GM18870 (cell line): Measurements from ENCODE around the gene SLC25A23.

Source experiments
- ATAC-seq: cut with Tn5 transposase; IDR thresholded peaks from one replicate; pipeline ENCODE4 v1.9.1; 2021; ENCODE audit warnings: moderate library complexity; ENCODE audit not compliant: unreplicated experiment

The SLC25A23 gene

GRCh38 chr19:6425732-6426620 lies 33.6 kb downstream of the SLC25A23 start:
- no peak for ATAC-seq

GRCh38 chr19:6424939-6425731 lies 34.5 kb downstream of the SLC25A23 start:
- ATAC-seq = peak; percentile 86

DNA sequence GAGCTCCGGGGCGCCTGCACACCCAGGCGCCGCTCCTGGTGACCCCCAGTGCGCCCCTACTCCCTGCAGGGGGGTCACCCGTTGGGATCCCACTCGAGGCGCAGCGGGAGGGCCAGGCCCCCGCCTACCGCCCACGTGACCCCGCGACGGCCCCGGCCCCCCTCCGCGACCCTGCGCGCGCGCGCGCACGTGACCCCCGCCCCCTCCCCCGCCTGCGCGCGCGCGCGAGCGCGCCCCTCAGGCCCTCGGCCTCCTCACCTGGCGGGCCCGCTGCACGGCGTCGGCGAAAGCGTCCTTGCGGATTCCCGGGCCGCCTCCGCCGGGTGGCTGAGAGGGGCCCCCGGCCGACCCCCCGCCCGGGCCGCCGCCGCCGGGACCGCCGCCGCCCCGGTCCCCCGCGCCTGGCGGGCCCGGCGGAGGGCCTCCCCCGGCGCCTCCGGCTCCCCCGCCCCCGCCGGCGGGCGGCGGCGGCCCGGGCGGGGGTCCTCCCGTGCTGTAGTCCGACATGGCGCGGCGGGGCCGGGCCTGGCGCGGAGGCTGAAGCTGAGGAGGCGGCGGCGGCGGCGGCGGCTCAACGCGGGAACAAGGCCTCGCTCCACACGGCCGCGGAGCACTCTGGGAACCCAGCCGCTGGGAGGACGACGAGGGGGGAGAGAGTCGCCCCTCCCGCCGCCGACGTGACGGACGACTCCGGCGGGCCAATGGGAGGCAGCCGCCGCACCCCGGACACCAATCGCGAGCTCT lies 35.2 kb downstream of the SLC25A23 start, which contains the start of gene KHSRP:
Gene KHSRP, minus strand, starts transcription at position 617 of the 744 bp plus-strand sequence. Its CDS starts 110 bp downstream, at position 507.
- no peak for ATAC-seq

- no peak for ATAC-seq
Observed at GRCh38 chr19:6423499-6424194, 35.9 kb downstream of the SLC25A23 start.

DNA sequence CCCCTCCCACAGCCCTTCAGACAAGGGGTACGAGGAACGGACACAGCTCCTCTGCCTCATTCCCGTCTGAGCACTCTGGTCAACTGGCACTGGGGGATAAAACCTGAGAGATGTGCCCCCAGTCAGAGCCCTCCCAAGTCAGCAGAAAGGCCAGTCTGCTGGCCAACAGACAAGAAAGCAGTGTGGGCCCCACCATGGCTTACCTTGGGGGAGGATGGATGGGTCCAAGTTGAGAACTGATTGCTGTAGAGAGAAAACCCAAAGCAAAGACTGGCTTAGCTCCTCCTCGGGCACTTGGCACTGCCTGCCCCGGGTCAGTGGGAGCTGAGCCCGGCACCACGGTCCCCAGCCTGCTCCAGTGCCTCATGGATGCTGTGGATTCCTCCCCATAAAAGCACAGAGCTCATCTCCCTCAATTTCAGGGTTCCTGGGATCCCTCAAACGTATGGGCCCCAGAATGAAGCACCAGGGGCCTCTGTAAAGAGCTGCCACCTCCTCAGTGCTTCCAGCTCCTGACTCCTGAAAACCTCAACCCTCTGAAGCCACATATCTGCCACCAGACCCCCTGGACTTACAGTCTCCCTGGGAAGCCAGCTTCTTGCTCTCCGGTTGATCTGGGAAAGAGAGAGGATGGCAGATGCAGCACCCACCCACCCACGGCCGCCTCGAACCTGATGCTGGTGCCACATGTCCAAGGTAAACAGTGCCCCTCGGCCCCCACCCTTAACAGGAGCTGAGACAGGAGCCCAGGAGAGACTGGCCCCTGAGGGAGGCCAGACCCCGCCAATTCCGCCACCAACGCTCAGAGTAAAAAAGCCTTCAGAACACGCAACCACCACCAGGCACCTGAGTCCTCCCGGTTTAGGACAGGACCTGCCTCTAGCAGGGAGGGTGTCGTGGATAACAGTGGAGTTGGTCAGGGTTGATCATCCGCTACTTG lies 38.2 kb downstream of the SLC25A23 start:
- no peak for ATAC-seq

DNA sequence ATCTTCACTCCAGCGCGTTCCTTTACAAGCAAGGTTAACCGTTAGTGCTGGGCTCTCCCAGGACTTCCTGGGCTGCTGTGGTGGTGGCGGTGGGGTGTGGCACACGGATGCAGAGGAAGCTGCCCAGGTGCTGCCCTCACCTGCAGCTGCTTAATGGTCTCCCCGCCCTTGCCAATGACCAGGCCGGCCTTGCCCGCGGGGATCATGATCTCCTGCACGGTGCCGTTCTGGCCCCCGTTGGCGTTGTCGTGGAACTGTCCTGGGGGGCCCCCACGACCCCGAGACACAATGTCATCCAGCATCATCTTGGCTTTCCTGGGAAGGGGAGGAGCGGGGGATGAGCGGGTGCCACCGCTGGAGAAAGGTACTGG lies 41.0 kb downstream of the SLC25A23 start:
- no peak for ATAC-seq

DNA sequence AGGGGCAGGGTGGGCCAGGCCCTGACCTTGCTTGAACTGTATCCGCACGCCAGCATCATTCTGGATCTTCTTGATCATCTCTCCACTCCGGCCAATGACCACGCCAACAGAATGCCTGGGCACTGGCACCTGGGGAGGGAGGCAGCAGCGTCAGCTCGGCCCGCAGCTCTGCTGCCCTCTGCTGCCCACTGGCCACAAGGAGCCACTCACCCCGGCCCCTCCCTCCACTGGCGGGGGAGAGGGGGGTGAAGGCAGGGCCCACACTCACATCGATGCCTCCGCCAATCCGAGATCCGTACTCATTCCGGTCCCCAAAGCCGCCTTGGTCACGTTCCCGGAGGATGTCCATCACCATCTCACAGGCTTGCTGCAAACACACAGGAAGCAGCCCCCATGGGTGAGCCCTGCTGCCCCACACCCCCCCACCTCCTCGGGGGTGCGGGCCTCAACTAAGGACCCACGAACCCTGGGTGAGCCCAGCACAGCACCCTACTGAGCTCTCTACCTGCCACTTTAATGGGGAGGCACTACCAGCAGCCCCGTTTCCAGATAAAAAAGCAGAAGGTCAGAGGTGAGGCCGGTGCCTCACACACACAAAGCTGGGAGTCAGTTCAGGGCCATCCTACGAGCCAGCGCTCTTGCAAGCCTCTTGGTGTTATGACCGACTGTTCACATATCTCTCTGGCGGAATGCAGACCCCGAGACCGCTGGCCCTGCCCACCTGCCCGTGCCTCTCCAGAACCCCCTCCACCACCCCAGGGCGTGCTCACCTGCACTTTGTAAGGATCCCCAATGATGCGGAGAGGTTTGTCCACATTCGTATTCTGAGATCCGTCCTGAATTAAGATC lies 41.7 kb downstream of the SLC25A23 start:
- no peak for ATAC-seq

GRCh38 chr19:6416658-6417405 lies 42.8 kb downstream of the SLC25A23 start:
- ATAC-seq = no peak

GRCh38 chr19:6415591-6416190 lies 43.9 kb downstream of the SLC25A23 start:
- no peak for ATAC-seq

DNA sequence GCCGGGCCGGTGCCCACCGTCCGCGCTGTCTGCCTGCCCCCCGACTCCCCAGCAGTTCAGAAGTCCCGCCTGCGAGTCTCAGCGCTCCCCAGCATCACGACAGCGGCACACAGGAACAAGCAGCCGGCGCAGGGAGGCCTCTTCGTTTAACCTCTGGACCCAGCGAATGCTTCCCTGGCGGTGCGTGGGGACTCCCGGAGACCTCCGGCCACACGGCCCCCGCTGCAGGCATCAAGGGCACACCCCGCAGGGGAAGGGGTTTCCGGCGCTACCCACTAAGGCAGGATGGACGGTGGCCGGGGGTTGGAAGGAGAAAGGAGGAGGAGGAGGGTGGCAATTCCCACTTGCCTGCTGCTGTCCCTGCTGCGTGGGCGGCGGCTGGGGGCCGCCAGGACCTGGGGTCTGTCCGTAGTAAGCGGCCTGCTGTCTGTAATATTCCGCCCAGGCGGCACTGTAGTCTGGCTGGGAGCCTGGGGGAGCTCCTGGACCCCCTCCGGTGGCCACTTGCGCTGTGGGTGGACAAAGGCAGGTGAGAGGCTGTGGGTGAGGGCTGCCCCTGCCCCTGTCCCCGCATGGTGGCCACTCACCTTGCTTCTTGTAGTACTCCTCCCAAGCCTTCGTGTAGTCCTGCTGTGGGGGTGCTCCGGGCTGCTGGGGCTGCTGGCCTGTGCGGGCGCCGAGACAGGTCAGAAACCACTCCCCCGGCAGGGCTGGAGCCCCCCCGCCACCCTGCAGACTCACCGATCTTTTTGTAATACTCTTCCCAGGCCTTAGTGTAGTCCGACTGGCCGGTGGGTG lies 44.6 kb downstream of the SLC25A23 start:
- no peak for ATAC-seq

GRCh38 chr19:6413721-6414643 lies 45.6 kb downstream of the SLC25A23 start:
- no peak for ATAC-seq

- ATAC-seq = no peak
Observed at GRCh38 chr19:6413291-6413690, 46.3 kb downstream of the SLC25A23 start.

DNA sequence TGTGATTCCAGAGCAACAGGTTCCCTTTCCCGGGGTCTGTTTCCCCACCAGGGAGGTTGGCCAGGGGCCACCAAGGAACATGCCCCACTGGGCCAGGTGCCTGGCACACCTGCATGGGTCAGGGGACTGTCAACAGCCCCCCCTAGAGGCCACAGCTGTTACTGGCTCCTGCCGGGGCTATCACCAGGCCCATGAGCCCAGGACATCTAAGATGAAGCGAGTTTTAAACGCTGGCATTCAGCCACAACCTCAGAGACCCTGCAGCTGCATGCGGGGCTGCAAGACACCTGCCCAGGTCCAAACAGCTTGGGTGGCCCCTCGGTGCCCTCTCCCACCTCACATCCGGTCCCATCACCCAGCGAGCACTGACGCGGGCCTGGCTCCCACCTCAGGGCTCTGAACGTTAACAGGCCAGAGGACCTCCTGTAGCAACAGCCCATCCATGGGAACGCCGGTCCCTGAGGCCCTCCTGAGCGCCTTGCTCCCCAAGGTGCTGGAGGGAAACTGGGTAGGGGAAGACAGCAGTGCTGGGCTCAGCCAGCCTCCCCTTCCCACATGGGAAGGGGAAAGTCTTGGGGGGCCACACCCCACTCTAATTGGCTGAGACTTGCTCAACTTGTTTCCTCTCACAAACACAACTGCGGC lies 47.0 kb downstream of the SLC25A23 start:
- ATAC-seq = no peak

GRCh38 chr19:6412061-6412446 lies 47.5 kb downstream of the SLC25A23 start:
- ATAC-seq = no peak

DNA sequence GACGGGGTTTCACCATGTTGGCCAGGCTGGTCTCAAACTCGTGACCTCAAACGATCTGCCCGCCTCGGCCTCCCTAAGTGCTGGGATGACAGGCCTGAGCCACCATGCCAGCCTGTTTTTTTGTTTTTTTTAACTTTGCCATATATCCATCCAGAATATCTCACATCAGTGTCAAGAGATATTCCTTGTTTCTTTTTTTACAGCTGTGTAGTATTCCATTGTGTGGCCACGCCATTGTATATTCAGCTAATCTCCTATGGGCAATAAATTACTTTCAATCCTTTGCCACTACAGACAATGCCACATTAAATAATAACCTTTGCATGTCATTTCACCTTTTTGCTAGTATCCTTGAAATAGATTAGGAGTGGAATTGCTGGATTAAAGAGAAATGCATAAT lies 50.2 kb downstream of the SLC25A23 start:
- ATAC-seq = no peak
